Measurements from ENCODE around the gene MBNL1.

Gene MBNL1

GRCh38 chr3:152386208-152386607 lies 117.5 kb downstream of the MBNL1 start:
- Histone ChIP-seq H3K79me1 (ENCODE audit: low read length) (no peaks in the 10 kb centered on the region), H3K27ac (ENCODE audit: low read depth, low read length) (no peak overlapping the region), H2BK12ac (ENCODE audit: low read length) (no peak overlapping the region), H3K23ac (ENCODE audit: low read length) (no peak overlapping the region), H2AFZ (ENCODE audit: insufficient read depth, low read length, poor library complexity) (no peak overlapping the region), H3K27me3 (ENCODE audit: insufficient read depth, low read length) (no peaks in the 10 kb centered on the region), H2BK120ac (ENCODE audit: insufficient read depth, low read length, poor library complexity) (no peak overlapping the region), H3K79me2 (ENCODE audit: control insufficient read depth, insufficient read depth, low read length, poor library complexity) (no peaks in the 10 kb centered on the region), H2AK5ac (ENCODE audit: low read length) (no peak overlapping the region), H3K4me3 (ENCODE audit: low read depth, low read length) (no peak overlapping the region), H4K8ac (ENCODE audit: low read depth, low read length) (no peak overlapping the region), H4K91ac (ENCODE audit: low read depth, low read length) (no peak overlapping the region), H3K18ac (ENCODE audit: low read length) (no peak overlapping the region), H4K12ac (ENCODE audit: low read depth, low read length) (no peak overlapping the region), H2BK5ac (ENCODE audit: low read depth, low read length, poor library complexity) (no peak overlapping the region), H3K9ac (ENCODE audit: low read length) (no peak overlapping the region), H3K4ac (ENCODE audit: low read depth, low read length) (no peak overlapping the region), H3K9me3 (ENCODE audit: insufficient read depth, low read depth, low read length) (no peaks in the 10 kb centered on the region), H3K4me2 (ENCODE audit: low read length) (no peak overlapping the region), H3K36me3 (ENCODE audit: control insufficient read depth in 1 of 2, insufficient read depth in 2 of 2, low read length in 2 of 2) (no peaks in the 10 kb centered on the region), H3K14ac (ENCODE audit: low read length) (no peak overlapping the region), H3K4me1 (ENCODE audit: control insufficient read depth in 1 of 2, insufficient read depth in 2 of 2, low read length in 2 of 2) (no peaks in the 10 kb centered on the region)
- no peak for DNase-seq

GRCh38 chr3:152388631-152389030 lies 119.9 kb downstream of the MBNL1 start:
- Histone ChIP-seq H3K23ac (ENCODE audit: low read length) (no peak overlapping the region), H3K4ac (ENCODE audit: low read depth, low read length) (no peak overlapping the region)
- no CpG with 5 or more reads among the region's 1 CpG for WGBS (ENCODE audit: extremely low coverage, insufficient coverage, insufficient read length)

GRCh38 chr3:152389316-152389934 lies 120.7 kb downstream of the MBNL1 start:
- no peak overlapping the region for H3K4ac ChIP-seq (ENCODE audit: low read depth, low read length)
- H3K79me1 ChIP-seq (ENCODE audit: low read length): no peaks in the 10 kb centered on the region
- no peak overlapping the region for H3K23ac ChIP-seq (ENCODE audit: low read length)
- no peak overlapping the region for H2BK5ac ChIP-seq (ENCODE audit: low read depth, low read length, poor library complexity)
- DNase-seq: peak; percentile 86 to 95
- no peak overlapping the region for H3K27ac ChIP-seq (ENCODE audit: low read depth, low read length)
- no peak overlapping the region for H2AFZ ChIP-seq (ENCODE audit: insufficient read depth, low read length, poor library complexity)
- no peak overlapping the region for H4K8ac ChIP-seq (ENCODE audit: low read depth, low read length)
- H3K79me2 ChIP-seq (ENCODE audit: control insufficient read depth, insufficient read depth, low read length, poor library complexity): no peaks in the 10 kb centered on the region
- no peaks in the 10 kb centered on the region for H3K4me1 ChIP-seq (ENCODE audit: control insufficient read depth in 1 of 2, insufficient read depth in 2 of 2, low read length in 2 of 2)
- no peaks in the 10 kb centered on the region for H3K9me3 ChIP-seq (ENCODE audit: insufficient read depth, low read depth, low read length)
- no peak overlapping the region for H2AK5ac ChIP-seq (ENCODE audit: low read length)
- H4K12ac ChIP-seq (ENCODE audit: low read depth, low read length): no peak overlapping the region
- no peak overlapping the region for H3K18ac ChIP-seq (ENCODE audit: low read length)
- no peak overlapping the region for H4K91ac ChIP-seq (ENCODE audit: low read depth, low read length)
- H3K27me3 ChIP-seq (ENCODE audit: insufficient read depth, low read length): no peaks in the 10 kb centered on the region
- H3K36me3 ChIP-seq (ENCODE audit: control insufficient read depth in 1 of 2, insufficient read depth in 2 of 2, low read length in 2 of 2): no peaks in the 10 kb centered on the region
- H2BK12ac ChIP-seq (ENCODE audit: low read length): no peak overlapping the region
- no peak overlapping the region for H3K14ac ChIP-seq (ENCODE audit: low read length)
- no peak overlapping the region for H2BK120ac ChIP-seq (ENCODE audit: insufficient read depth, low read length, poor library complexity)
- H3K9ac ChIP-seq (ENCODE audit: low read length): no peak overlapping the region
- H3K4me3 ChIP-seq (ENCODE audit: low read depth, low read length): no peak overlapping the region
- H3K4me2 ChIP-seq (ENCODE audit: low read length): no peak overlapping the region
- no CpG with 5 or more reads among the region's 6 CpGs for WGBS (ENCODE audit: extremely low coverage, insufficient coverage, insufficient read length)

More at GRCh38 chr3:152388631-152389030, 119.9 kb downstream of the MBNL1 start:
- Histone ChIP-seq H3K18ac (ENCODE audit: low read length) (no peak overlapping the region), H3K27me3 (ENCODE audit: insufficient read depth, low read length) (no peaks in the 10 kb centered on the region), H3K79me2 (ENCODE audit: control insufficient read depth, insufficient read depth, low read length, poor library complexity) (no peaks in the 10 kb centered on the region), H3K27ac (ENCODE audit: low read depth, low read length) (no peak overlapping the region), H2AFZ (ENCODE audit: insufficient read depth, low read length, poor library complexity) (no peak overlapping the region), H2BK120ac (ENCODE audit: insufficient read depth, low read length, poor library complexity) (no peak overlapping the region), H3K4me2 (ENCODE audit: low read length) (no peak overlapping the region), H3K4me3 (ENCODE audit: low read depth, low read length) (no peak overlapping the region), H3K14ac (ENCODE audit: low read length) (no peak overlapping the region), H2BK5ac (ENCODE audit: low read depth, low read length, poor library complexity) (no peak overlapping the region), H3K36me3 (ENCODE audit: control insufficient read depth in 1 of 2, insufficient read depth in 2 of 2, low read length in 2 of 2) (no peaks in the 10 kb centered on the region), H4K8ac (ENCODE audit: low read depth, low read length) (no peak overlapping the region), H2BK12ac (ENCODE audit: low read length) (no peak overlapping the region), H3K9me3 (ENCODE audit: insufficient read depth, low read depth, low read length) (no peaks in the 10 kb centered on the region), H4K91ac (ENCODE audit: low read depth, low read length) (no peak overlapping the region), H3K79me1 (ENCODE audit: low read length) (no peaks in the 10 kb centered on the region), H3K9ac (ENCODE audit: low read length) (no peak overlapping the region), H4K12ac (ENCODE audit: low read depth, low read length) (no peak overlapping the region), H2AK5ac (ENCODE audit: low read length) (no peak overlapping the region), H3K4me1 (ENCODE audit: control insufficient read depth in 1 of 2, insufficient read depth in 2 of 2, low read length in 2 of 2) (no peaks in the 10 kb centered on the region)
- DNase-seq: peak; percentile 52 to 83

- no peaks in the 10 kb centered on the region for H3K36me3 ChIP-seq (ENCODE audit: control insufficient read depth in 1 of 2, insufficient read depth in 2 of 2, low read length in 2 of 2)
- H3K4ac ChIP-seq (ENCODE audit: low read depth, low read length): no peak overlapping the region
- H4K91ac ChIP-seq (ENCODE audit: low read depth, low read length): no peak overlapping the region
- no peak overlapping the region for H3K4me2 ChIP-seq (ENCODE audit: low read length)
- H3K23ac ChIP-seq (ENCODE audit: low read length): no peak overlapping the region
- no peak overlapping the region for H3K9ac ChIP-seq (ENCODE audit: low read length)
- H3K9me3 ChIP-seq (ENCODE audit: insufficient read depth, low read depth, low read length): no peaks in the 10 kb centered on the region
- H3K79me2 ChIP-seq (ENCODE audit: control insufficient read depth, insufficient read depth, low read length, poor library complexity): no peaks in the 10 kb centered on the region
- H2AFZ ChIP-seq (ENCODE audit: insufficient read depth, low read length, poor library complexity): no peak overlapping the region
- no peak overlapping the region for H2BK5ac ChIP-seq (ENCODE audit: low read depth, low read length, poor library complexity)
- no peak overlapping the region for H2BK120ac ChIP-seq (ENCODE audit: insufficient read depth, low read length, poor library complexity)
- no peak overlapping the region for H3K18ac ChIP-seq (ENCODE audit: low read length)
- no peak overlapping the region for H4K12ac ChIP-seq (ENCODE audit: low read depth, low read length)
- H4K8ac ChIP-seq (ENCODE audit: low read depth, low read length): no peak overlapping the region
- H2BK12ac ChIP-seq (ENCODE audit: low read length): no peak overlapping the region
- no peaks in the 10 kb centered on the region for H3K27me3 ChIP-seq (ENCODE audit: insufficient read depth, low read length)
- no peak for DNase-seq
- no peaks in the 10 kb centered on the region for H3K79me1 ChIP-seq (ENCODE audit: low read length)
- no peak overlapping the region for H3K4me3 ChIP-seq (ENCODE audit: low read depth, low read length)
- peaks cover 0 to 1% of the 10 kb centered on the region in 2 experiments for H3K4me1 ChIP-seq (ENCODE audit: control insufficient read depth in 1 of 2, insufficient read depth in 2 of 2, low read length in 2 of 2)
- H3K27ac ChIP-seq (ENCODE audit: low read depth, low read length): no peak overlapping the region
- WGBS (ENCODE audit: extremely low coverage, insufficient coverage, insufficient read length): no CpG with 5 or more reads among the region's 2 CpGs
- H3K14ac ChIP-seq (ENCODE audit: low read length): no peak overlapping the region
- no peak overlapping the region for H2AK5ac ChIP-seq (ENCODE audit: low read length)
Measured at GRCh38 chr3:152390647-152391046, 121.9 kb downstream of the MBNL1 start.

Data from trophoblast cell (in vitro differentiated cells and primary cell).